GM21526 (cell line): ENCODE measurements around the gene ZSWIM7.

ENCODE experiments used
- ATAC-seq: cut with Tn5 transposase; IDR thresholded peaks from one replicate; pipeline ENCODE4 v1.9.1; 2021; ENCODE audit warnings: moderate library complexity; ENCODE audit not compliant: unreplicated experiment, low FRiP score

Gene ZSWIM7

GRCh38 chr17:15935891-15936290, 63.6 kb downstream of the ZSWIM7 start:
- no peak for ATAC-seq

DNA sequence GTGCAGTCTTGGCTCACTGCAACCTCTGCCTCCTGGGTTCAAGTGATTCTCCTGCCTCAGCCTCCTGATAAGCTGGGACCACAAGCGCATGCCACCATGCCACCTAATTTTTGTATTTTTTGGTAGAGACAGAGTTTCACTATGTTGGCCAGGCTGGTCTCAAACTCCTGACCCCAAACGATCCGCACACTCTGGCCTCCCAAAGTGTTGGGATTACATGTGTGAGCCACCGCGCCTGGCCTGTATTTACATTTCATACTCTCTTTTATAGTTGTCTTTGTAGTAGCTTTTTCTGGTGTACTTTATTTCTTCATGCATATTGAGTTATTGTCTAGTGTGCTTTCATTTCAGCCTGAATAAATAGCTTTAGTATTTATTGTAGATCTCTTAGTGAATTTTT, 64.6 kb downstream of the ZSWIM7 start:
- no peak for ATAC-seq

- ATAC-seq = no peak
Measured at GRCh38 chr17:15931394-15931793, 68.1 kb downstream of the ZSWIM7 start.

- ATAC-seq = no peak
Measured at GRCh38 chr17:15930426-15930825, 69.1 kb downstream of the ZSWIM7 start.

- ATAC-seq = no peak
Measured at GRCh38 chr17:15929941-15930340, 69.6 kb downstream of the ZSWIM7 start.

- ATAC-seq = no peak
Measured at GRCh38 chr17:15928286-15928785, 71.2 kb downstream of the ZSWIM7 start.
